Measurements from ENCODE around the gene ZNF862. TPM values are rescaled to one million over a fixed set of nuclear protein-coding genes. Genes with fewer than 3 reads are reported as not detected.
"Not testable (repeated sequence)": the region's sequence is repeated elsewhere in the genome, so short reads cannot be mapped to it uniquely, and the experiment has no call there.

The ZNF862 gene
- total RNA-seq, 1 donor from 2014 or later = 12.8 TPM

- DNase-seq (ENCODE audit: low spot score) = no peak
- intact Hi-C loops (cut with DNase I) = no loop called here
These were observed 47.2 kb downstream of the ZNF862 start for GRCh38 chr7:149885191-149886017.

- intact Hi-C loops (cut with DNase I) = no loop called here
- DNase-seq (ENCODE audit: low spot score) = no peak
These were observed 47.8 kb downstream of the ZNF862 start for GRCh38 chr7:149886018-149886415.

- intact Hi-C loops (cut with DNase I) = no loop called here
- no peak for DNase-seq (ENCODE audit: low spot score)
These were observed 49.1 kb downstream of the ZNF862 start for GRCh38 chr7:149887311-149887710.

- intact Hi-C loops (cut with DNase I); DNase-seq (ENCODE audit: low spot score): not testable (repeated sequence)
These were observed 52.5 kb downstream of the ZNF862 start for GRCh38 chr7:149890715-149891114.

- intact Hi-C loops (cut with DNase I); DNase-seq (ENCODE audit: low spot score): not testable (repeated sequence)
These were observed 56.8 kb downstream of the ZNF862 start for GRCh38 chr7:149894957-149895356.

- DNase-seq (ENCODE audit: low spot score); intact Hi-C loops (cut with DNase I): not testable (repeated sequence)
These were observed 69.7 kb downstream of the ZNF862 start for GRCh38 chr7:149907776-149908376.

- intact Hi-C loops (cut with DNase I); DNase-seq (ENCODE audit: low spot score): not testable (repeated sequence)
These were observed 72.0 kb downstream of the ZNF862 start for GRCh38 chr7:149910219-149910618.

- DNase-seq (ENCODE audit: low spot score); intact Hi-C loops (cut with DNase I): not testable (repeated sequence)
These were observed 74.0 kb downstream of the ZNF862 start for GRCh38 chr7:149912126-149912525.

Other genes with a start within 250 kb of the ZNF862 start
- 7.0 TPM for gene ZNF467, start 64.8 kb upstream of the ZNF862 start, total RNA-seq
- gene ATP6V0E2, start 35.6 kb downstream of the ZNF862 start, total RNA-seq = 80.2 TPM

All from cardiac septum (tissue), 1 donor.